Measurements from ENCODE around the gene CRTC1.

Gene CRTC1

GRCh38 chr19:18778826-18779495 lies 95.5 kb downstream of the CRTC1 start:
- TF ChIP-seq CTCF (IDR thresholded peaks at IDR 0.05; ENCODE audit: extremely low read depth, insufficient read depth, missing control alignments): no peak
- DNase-seq (ENCODE audit: low spot score): no peak
- in situ Hi-C loops (cut with MboI; ENCODE audit: low pct_unique_long_range_greater_than_20kb, low sequenced_read_pairs, unreplicated experiment): no loop called here

- in situ Hi-C loops (cut with MboI; ENCODE audit: low pct_unique_long_range_greater_than_20kb, low sequenced_read_pairs, unreplicated experiment): no loop called here
- DNase-seq (ENCODE audit: low spot score): no peak
- TF ChIP-seq CTCF (IDR thresholded peaks at IDR 0.05; ENCODE audit: extremely low read depth, insufficient read depth, missing control alignments): no peak
Measured at GRCh38 chr19:18780081-18780480, 96.6 kb downstream of the CRTC1 start.

GRCh38 chr19:18780631-18781030 lies 97.2 kb downstream of the CRTC1 start:
- no peak for DNase-seq (ENCODE audit: low spot score)
- in situ Hi-C loops (cut with MboI; ENCODE audit: low pct_unique_long_range_greater_than_20kb, low sequenced_read_pairs, unreplicated experiment): no loop called here
- no peak for TF ChIP-seq CTCF (IDR thresholded peaks at IDR 0.05; ENCODE audit: extremely low read depth, insufficient read depth, missing control alignments)

GRCh38 chr19:18781047-18781600 lies 97.6 kb downstream of the CRTC1 start:
- no peak for DNase-seq (ENCODE audit: low spot score)
- in situ Hi-C loops (cut with MboI; ENCODE audit: low pct_unique_long_range_greater_than_20kb, low sequenced_read_pairs, unreplicated experiment): no loop called here
- no peak for TF ChIP-seq CTCF (IDR thresholded peaks at IDR 0.05; ENCODE audit: extremely low read depth, insufficient read depth, missing control alignments)

- no peak for TF ChIP-seq CTCF (IDR thresholded peaks at IDR 0.05; ENCODE audit: extremely low read depth, insufficient read depth, missing control alignments)
- DNase-seq (ENCODE audit: low spot score): no peak
- in situ Hi-C loops (cut with MboI; ENCODE audit: low pct_unique_long_range_greater_than_20kb, low sequenced_read_pairs, unreplicated experiment): no loop called here
Measured at GRCh38 chr19:18781885-18782527, 98.5 kb downstream of the CRTC1 start.

- in situ Hi-C loops (cut with MboI; ENCODE audit: low pct_unique_long_range_greater_than_20kb, low sequenced_read_pairs, unreplicated experiment): no loop called here
- DNase-seq (ENCODE audit: low spot score): no peak
- no peak for TF ChIP-seq CTCF (IDR thresholded peaks at IDR 0.05; ENCODE audit: extremely low read depth, insufficient read depth, missing control alignments)
Measured at GRCh38 chr19:18782559-18783225, 99.2 kb downstream of the CRTC1 start.
